Transverse colon (tissue), 4 donors: ENCODE data around the gene RBM20. TPM values are rescaled to one million over a fixed set of nuclear protein-coding genes. Genes with fewer than 3 reads are reported as not detected.
A peak's percentile ranks its signal among the peaks of the same experiment; 100 is the strongest.
"Not testable (repeated sequence)": the region's sequence is repeated elsewhere in the genome, so short reads cannot be mapped to it uniquely, and the experiment has no call there.

Source experiments
- DNase-seq: peaks from one replicate; pipeline ENCODE4 v3.0.0-alpha.2; 2019
- H3K27ac ChIP-seq, 4 donors: fragments of 200-600 bp; sonication (generic); 2 replicates each; pipeline ENCODE4 v1.5.1; 2016 to 2018; ENCODE audit warnings: inconsistent platforms in 4 of 4
- H3K27me3 ChIP-seq: fragments of 200-600 bp; sonication (generic); 2 replicates; pipeline ENCODE4 v1.5.1; 2017; ENCODE audit warnings: inconsistent platforms
- H3K36me3 ChIP-seq, 4 donors: fragments of 200-600 bp; sonication (generic); 2 replicates each; pipeline ENCODE4 v1.5.1; 2017 to 2019; ENCODE audit warnings: inconsistent platforms in 4 of 4
- H3K4me1 ChIP-seq, 4 donors: fragments of 200-600 bp; sonication (generic); 2 replicates each; pipeline ENCODE4 v1.5.1; 2017 to 2020; ENCODE audit warnings: inconsistent platforms in 4 of 4
- H3K4me3 ChIP-seq, 4 donors: fragments of 200-600 bp; sonication (generic); 1 replicate in 1 of 4; 2 replicates in 3 of 4; pipeline versions ENCODE4 v1.5.1 to v1.6.1; 2017 to 2019; ENCODE audit warnings: inconsistent platforms in 4 of 4
- H3K9me3 ChIP-seq, 2 donors: fragments of 200-600 bp; sonication (generic); 2 replicates each; pipeline ENCODE4 v1.5.1; 2017 to 2019; ENCODE audit warnings: inconsistent platforms in 2 of 2
- EP300 ChIP-seq: sonication (generic); formaldehyde crosslinking; IDR thresholded peaks from one replicate; pipeline ENCODE4 v1.6.1; 2017; ENCODE audit warnings: antibody characterized with exemption, low read depth
- POLR2A ChIP-seq: fragments of 450-650 bp; IDR thresholded peaks from one replicate; pipeline ENCODE4 v1.6.1; 2016; ENCODE audit warnings: antibody characterized with exemption, mild to moderate bottlenecking, moderate library complexity
- POLR2AphosphoS5 ChIP-seq, 3 donors: sonication (generic); formaldehyde crosslinking; IDR thresholded peaks; one replicate each; pipeline ENCODE4 v1.6.1; 2016; ENCODE audit warnings: antibody characterized with exemption in 3 of 3
- WGBS, 2 donors: methylation state at CpG; one replicate each; pipeline ENCODE4 v1.1.5; 2018; ENCODE audit warnings: low coverage in 1 of 2; 5-methylcytosine and 5-hydroxymethylcytosine counted together
- in situ Hi-C, 4 donors: fragments of 200-750 bp; cut with MboI; loops; one replicate each; pipeline versions ENCODE4 v1.15.0 to v1.15.1; 2017; ENCODE audit warnings: low sequenced_read_pairs in 3 of 4, low pct_ligation_motif_present in 1 of 4, low pct_unique_long_range_greater_than_20kb in 1 of 4
- intact Hi-C: fragments of 100-400 bp; cut with DNase I; formaldehyde crosslinking; loops from one replicate; pipeline ENCODE4 v1.15.1; 2023; ENCODE audit warnings: low total_unique reads
- total RNA-seq, 4 donors: library from RNA; depleted of rRNA; stranded (reverse); fragments of >200 nt; gene quantifications; one replicate each; pipeline ENCODE4 v1.1.0, GENCODE V29; 2016
- TF ChIP-seq, protein P1 (sequence below), 5 experiments: fragments of 200-600 bp in 3 of 5; fragments of 450-650 bp in 2 of 5; sonication (generic) in 3 of 5; IDR thresholded peaks; 1 replicate in 2 of 5; 2 replicates in 3 of 5; pipeline ENCODE4 v1.5.1; 2016 to 2017; ENCODE audit warnings: antibody characterized with exemption in 5 of 5, inconsistent platforms in 3 of 5, mild to moderate bottlenecking in 2 of 5, moderate library complexity in 1 of 5

RBM20 gene
- total RNA-seq, 4 donors from 2014 or later: 1.2 to 10.5 (median 2.9) TPM

- H3K27me3 ChIP-seq: not testable (repeated sequence)
- H3K4me1 ChIP-seq: peaks cover 41 to 82% (median 53%) of the 10 kb centered on the region in 4 donors
Measured at GRCh38 chr10:110867011-110867806, 223.1 kb downstream of the RBM20 start.

DNA sequence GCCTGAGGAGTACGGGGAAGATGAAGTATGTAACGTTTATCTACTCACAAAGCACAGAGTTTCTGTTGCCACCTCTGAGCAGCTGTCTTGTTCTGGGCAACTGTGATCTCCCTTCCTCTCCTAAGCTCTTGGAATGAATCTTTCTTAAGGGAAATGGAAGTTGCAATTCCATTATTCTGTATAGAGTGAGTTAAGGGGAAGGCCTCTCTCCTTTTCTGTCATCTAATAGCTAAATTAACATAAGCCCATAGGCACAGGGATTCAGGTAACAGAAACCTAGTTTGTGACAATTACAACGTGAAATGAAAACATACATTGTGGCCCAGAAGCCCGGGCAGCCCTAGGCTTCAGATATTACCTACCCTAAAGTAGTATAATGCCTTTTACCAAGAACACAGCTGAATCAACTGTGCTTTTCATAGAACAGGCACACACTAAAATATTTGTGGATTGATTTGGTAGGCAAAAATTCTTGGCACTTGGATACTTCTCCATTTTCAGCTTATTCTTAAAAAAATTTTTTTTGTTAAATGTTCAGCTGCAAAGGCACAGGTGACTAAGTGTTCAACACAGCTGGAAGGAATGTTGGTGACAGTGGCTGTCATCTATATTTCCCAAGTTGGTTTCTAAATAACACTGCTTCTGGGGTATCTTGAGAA lies 223.8 kb downstream of the RBM20 start:
- H3K4me1 ChIP-seq: peaks cover 41 to 74% (median 53%) of the 10 kb centered on the region in 4 donors
- H3K27ac ChIP-seq: peak overlapping the region; percentile 89 to 99 (median 94)
- H3K36me3 ChIP-seq: no peaks in the 10 kb centered on the region
- in situ Hi-C loops: no loop called here
- WGBS, 2 donors: 46 to 56% methylated on average over 2 to 4 of the region's 4 CpGs
- DNase-seq: no peak
- intact Hi-C loops: no loop called here
- H3K27me3 ChIP-seq: no peaks in the 10 kb centered on the region
- TF ChIP-seq, protein P1, sequence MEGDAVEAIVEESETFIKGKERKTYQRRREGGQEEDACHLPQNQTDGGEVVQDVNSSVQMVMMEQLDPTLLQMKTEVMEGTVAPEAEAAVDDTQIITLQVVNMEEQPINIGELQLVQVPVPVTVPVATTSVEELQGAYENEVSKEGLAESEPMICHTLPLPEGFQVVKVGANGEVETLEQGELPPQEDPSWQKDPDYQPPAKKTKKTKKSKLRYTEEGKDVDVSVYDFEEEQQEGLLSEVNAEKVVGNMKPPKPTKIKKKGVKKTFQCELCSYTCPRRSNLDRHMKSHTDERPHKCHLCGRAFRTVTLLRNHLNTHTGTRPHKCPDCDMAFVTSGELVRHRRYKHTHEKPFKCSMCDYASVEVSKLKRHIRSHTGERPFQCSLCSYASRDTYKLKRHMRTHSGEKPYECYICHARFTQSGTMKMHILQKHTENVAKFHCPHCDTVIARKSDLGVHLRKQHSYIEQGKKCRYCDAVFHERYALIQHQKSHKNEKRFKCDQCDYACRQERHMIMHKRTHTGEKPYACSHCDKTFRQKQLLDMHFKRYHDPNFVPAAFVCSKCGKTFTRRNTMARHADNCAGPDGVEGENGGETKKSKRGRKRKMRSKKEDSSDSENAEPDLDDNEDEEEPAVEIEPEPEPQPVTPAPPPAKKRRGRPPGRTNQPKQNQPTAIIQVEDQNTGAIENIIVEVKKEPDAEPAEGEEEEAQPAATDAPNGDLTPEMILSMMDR (IDR thresholded peaks at IDR 0.05): no peak
- no peak for TF ChIP-seq POLR2AphosphoS5 (IDR thresholded peaks at IDR 0.05)
- no peak for TF ChIP-seq POLR2A
- TF ChIP-seq EP300: no peak
- H3K9me3 ChIP-seq: no peaks in the 10 kb centered on the region
- no peak overlapping the region for H3K4me3 ChIP-seq

More at GRCh38 chr10:110867011-110867806, 223.1 kb downstream of the RBM20 start:
- intact Hi-C loops, DNase-seq, in situ Hi-C loops, H3K9me3 ChIP-seq, H3K4me3 ChIP-seq, H3K36me3 ChIP-seq: not testable (repeated sequence)
- H3K27ac ChIP-seq: peak overlapping the region; percentile 89 to 99 (median 94)
- TF ChIP-seq POLR2AphosphoS5 (IDR thresholded peaks at IDR 0.05): peak in 1 of 3 donors; percentile 17
- 47 to 76% methylated on average over 3 to 8 of the region's 8 CpGs for WGBS, 2 donors

- 62 to 81% methylated on average over 6 of the region's 6 CpGs for WGBS, 2 donors
- Histone ChIP-seq H3K36me3 (no peaks in the 10 kb centered on the region), H3K27ac (peak overlapping the region; percentile 90 to 100 (median 99)), H3K9me3 (no peaks in the 10 kb centered on the region), H3K27me3 (no peaks in the 10 kb centered on the region), H3K4me3 (no peak overlapping the region), H3K4me1 (peaks cover 36 to 71% (median 50%) of the 10 kb centered on the region in 4 donors)
- DNase-seq: no peak
- intact Hi-C loops: no loop called here
- TF ChIP-seq, protein P1 (IDR thresholded peaks at IDR 0.05): no peak
- TF ChIP-seq POLR2A (no peak), POLR2AphosphoS5 (IDR thresholded peaks at IDR 0.05) (no peak), EP300 (no peak)
- in situ Hi-C loops: no loop called here
Measured at GRCh38 chr10:110868981-110869380, 224.8 kb downstream of the RBM20 start.

- 73 to 93% methylated on average over 3 to 13 of the region's 13 CpGs for WGBS, 2 donors
Measured at GRCh38 chr10:110870823-110871297, 226.7 kb downstream of the RBM20 start.

More at GRCh38 chr10:110870823-110871297, 226.7 kb downstream of the RBM20 start:
- in situ Hi-C loops (no loop called here), intact Hi-C loops (loop anchor here (10.0 kb wide), 1 partner anchor 46 kb away; no protein-coding TSS in a partner anchor)
- Histone ChIP-seq H3K4me3 (peak overlapping the region in 3 of 4 donors; percentile 79 to 97 (median 85)), H3K27ac (peak overlapping the region; percentile 99 to 100 (median 99)), H3K4me1 (peaks cover 19 to 71% (median 43%) of the 10 kb centered on the region in 4 donors), H3K27me3 (no peaks in the 10 kb centered on the region), H3K36me3 (no peaks in the 10 kb centered on the region), H3K9me3 (no peaks in the 10 kb centered on the region)
- TF ChIP-seq POLR2AphosphoS5 (IDR thresholded peaks at IDR 0.05) (no peak), EP300 (no peak), POLR2A (no peak)
- TF ChIP-seq, protein P1 (IDR thresholded peaks at IDR 0.05): no peak
- DNase-seq: no peak
